Embryonic facial prominence (tissue), 1 donor: ENCODE data around the gene CFAP65.
A peak's percentile ranks its signal among the peaks of the same experiment; 100 is the strongest.

Experiments used
- DNase-seq: peaks from one replicate; pipeline ENCODE4 v3.0.0-alpha.2; 2016; ENCODE audit errors: extremely low spot score

The CFAP65 gene

DNA sequence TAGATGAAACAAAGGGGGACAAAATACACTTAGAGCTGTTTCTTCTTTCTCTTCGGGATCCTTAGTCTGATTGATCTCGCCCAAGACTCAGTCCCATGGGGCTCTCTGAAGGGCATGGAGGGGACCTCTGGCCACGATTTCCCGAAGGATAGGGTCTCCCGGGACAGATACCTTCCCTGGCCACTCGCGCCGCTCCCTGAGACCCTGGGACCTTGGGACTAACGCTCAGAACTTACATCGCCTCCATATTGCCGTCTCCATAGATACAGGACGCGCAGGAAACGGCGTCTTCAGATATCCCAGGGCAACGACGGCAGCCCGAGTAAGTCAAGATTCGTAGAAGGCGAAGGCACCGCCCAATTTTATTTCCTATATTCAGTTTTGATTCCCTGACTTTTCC, at the start of gene CFAP65:
CFAP65 (minus strand) TSS at position 265 of the 400 bp plus-strand sequence. CDS start 2,468 bp downstream, outside the sequence.
- DNase-seq, result no peak

GRCh38 chr2:219090436-219091299, 49.4 kb upstream of the CFAP65 start:
- DNase-seq, result no peak

DNA sequence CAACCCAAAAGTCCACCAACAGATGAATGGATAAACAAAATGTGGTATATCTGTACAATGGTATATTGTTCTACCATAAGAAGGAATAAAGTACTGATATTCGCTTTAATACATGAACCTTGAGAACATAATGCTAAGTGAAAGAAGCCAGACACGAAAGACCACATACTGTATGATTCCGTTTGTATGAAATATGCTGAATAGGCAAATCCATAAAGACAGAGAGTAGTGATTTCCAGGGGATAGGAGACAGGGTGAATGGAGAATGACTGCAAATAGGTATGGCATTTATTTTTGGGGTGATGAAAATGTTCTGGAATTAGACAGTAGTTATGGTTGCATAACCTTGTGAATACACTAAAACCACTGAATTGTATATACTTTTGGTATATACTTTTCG, 48.0 kb upstream of the CFAP65 start:
- no peak for DNase-seq

GRCh38 chr2:219087848-219088247, 46.5 kb upstream of the CFAP65 start:
- DNase-seq, result no peak

- no peak for DNase-seq
These were observed 46.0 kb upstream of the CFAP65 start for GRCh38 chr2:219087361-219087760.

DNA sequence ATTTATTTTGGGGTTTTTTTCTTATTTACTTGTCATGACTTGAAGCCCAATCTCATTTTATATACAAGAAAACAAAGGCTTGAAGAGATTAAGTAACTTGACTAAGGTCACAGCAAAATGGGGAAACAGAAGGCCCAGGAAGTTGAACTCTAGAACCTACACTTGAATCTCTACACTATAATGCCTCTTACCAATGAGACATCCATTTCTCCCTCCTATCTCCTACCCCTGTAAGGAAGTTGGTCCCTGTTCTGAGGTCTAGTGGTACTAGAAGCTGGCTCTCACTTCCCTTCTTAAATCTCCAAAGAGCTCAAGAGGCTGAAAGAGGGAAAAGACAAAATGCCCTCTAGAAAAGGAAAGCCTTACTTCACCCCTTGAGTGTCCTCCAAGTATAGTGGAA, 44.9 kb upstream of the CFAP65 start:
- no peak for DNase-seq

GRCh38 chr2:219084791-219085190, 43.5 kb upstream of the CFAP65 start:
- DNase-seq, result no peak

- DNase-seq, result no peak
These were observed 41.1 kb upstream of the CFAP65 start for GRCh38 chr2:219082332-219082958.

DNA sequence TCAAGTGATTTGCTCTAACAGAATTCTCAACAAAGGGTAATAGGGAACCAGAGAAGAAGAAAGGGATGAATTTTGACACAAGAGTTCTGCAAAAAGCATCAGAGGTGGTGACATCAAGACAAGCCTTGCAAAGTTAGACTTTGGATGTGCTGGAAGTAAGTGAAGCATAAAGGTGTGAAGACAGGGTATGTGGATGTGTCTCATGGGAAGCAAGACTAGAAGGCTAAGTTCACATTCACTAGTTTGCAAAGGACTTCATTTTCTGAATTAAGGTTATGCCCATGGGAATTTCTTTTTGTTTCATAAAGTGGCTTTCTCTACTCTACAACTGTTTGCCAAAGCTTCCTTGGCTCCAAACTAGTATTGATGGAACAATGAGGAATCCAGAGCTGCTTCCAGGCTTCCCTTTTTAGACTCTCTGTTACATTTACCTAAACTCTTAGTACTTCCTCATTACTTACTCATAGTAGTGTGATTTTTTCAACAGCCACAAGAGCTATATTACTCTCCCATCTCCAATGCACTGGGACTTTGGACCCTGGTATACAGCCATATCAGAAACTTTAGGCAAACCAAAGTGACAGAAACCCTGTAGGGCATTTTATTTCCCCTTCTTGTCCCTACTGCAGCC, 40.5 kb upstream of the CFAP65 start:
- no peak for DNase-seq

DNA sequence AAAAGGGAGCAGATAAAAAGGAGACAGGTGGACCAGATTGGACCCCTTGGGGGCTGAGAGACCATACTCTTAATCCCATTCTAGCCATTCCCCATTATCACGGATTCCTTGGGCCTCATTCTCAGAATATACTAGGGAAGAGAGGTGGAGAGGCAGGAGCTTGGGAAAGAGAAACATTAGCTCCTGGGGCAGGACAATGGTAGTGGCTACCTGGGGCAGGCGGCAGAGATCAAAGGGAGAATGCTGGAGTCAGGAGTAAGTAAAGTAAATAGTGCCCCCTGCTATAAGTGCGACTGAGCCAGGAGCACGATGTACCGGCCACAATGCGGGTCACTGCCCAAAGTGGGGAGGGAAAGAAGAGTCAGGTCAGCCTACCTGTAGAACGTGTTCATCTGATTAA, 39.8 kb upstream of the CFAP65 start:
- DNase-seq, result no peak

DNA sequence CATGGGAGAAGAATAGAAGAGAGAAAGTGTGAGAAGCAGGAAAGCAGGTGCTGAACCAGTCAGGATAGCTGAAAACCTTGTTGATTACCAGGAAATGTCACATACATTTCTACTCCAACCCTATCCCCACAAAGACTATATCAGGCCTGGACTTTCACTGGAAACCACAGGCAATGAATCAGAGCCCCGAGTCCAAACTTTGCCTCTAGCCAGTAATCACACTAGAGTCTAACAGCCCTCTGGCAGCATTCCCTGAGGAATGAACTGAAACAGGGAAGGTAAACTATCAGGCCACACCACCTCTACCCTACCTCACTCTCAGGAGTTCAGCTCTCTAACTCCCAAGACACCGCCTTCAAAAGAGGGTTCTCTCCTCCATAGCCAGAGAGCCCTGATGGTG, 38.1 kb upstream of the CFAP65 start:
- DNase-seq, result no peak

DNA sequence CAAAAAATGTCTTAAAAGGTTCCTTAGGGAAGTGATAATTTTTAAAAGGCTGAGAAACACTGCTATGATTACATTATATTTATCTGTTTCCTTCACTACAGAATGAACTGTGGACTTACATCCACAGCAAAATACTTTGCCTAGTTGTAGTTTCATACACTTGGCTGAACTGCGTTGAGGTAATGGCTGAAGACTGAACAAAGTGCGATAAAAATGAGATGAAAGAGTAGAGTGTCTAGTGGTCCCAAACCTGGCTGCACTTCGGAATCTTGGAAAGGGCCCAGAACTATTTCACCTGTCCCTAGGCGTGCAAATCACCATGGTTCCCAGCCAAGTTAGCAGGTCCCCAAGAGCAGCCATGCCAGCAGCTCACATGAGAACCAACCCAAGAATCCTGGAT, 37.6 kb upstream of the CFAP65 start:
- DNase-seq, result no peak

DNA sequence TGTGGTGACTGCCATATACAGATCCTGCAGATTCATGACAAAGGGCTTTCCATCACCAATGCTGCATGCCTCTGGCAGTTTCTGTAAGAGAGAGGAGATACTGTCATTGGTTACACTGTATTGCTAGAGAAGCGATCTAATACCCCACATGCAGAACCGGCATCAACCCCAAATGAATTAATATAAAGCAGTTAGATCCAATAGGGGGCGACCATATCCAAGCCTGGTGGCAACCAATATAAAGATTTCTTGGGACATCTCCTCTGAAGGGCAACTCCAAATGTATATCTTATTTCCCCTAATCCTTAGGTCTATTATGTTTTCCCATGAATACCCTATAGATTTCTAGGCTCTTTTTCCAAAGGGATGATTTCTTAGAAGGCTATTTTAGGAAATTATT, 36.8 kb upstream of the CFAP65 start:
- no peak for DNase-seq

DNA sequence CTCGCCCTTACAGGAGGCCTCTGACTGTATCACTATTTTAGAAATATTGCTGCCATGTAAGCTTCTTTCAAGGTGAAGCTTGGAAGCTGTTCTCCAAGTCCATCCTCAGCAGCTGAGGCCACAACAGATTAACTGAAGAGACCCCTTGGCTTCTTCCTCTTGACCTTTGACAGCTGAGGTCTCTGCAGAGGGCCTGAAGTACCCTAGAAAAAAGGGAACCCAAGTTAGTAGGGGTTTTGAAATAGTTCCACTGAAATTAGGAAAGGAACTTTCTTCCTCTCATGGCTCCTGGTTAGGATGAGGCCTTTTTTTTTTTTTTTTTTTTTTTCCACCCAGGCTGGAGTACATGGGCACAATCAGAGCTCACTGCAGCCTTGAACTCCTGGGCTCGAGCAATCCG, 34.9 kb upstream of the CFAP65 start:
- DNase-seq, result no peak

DNA sequence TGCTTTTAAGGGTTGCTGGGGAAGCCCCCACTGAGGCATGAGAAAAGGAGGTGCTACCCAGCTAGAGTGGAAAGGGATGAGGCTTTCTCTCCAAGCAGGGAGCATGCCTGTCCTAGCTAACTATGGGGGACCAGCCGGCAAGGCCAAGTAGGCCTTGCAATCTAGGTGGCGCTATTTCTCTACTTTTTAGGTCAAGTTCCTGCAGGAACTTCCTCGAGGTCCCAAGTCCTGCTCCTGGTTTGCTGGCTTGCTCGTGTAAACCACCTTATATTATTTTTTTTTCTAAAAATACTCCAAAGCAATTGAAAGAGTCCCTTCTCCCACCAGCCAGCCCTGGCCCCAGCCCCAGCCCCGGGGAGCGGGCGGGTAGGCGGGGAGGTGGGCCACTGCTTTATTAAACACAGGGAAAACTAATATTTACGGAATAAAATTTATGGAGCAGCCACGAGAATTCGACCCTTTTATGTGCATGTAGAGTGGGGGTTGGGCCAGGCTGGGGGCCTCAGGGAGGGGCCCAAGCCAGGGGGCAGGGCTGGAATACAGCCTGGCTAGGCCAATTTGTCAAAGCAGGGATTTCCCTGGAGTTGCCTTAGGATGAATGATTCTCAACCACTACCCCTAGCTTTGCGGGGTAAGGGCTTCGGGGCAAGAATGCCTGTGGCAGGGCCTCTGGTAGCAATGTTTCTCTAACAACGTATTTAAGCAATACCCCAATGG, 32.3 kb upstream of the CFAP65 start:
- DNase-seq, result peak; percentile 35

DNA sequence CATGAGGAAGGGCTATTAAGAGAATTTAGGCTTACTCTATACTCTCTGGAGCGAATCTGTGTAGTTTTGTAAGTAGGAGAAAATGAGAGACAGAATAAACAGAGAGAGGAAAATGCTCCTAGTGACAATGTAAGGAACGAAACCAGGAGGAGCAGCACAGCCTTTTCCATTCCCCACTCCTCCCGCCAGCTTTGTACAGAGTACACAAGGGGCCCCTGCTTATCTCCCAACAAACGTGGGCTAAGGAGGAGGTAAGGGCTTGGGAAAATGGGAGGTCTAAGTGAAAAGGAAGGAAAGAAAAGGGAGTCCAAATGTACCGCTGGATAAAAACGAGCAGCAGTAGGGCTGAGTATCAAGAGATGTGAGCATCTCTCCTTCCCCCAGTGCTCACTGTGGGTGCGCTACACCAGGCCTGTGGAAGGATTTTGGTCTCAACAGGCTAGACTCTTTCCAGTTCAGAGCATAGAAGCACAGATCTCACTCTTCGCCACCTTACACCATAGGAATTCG, 31.5 kb upstream of the CFAP65 start:
- DNase-seq, result no peak

GRCh38 chr2:219071131-219071816, 30.0 kb upstream of the CFAP65 start:
- no peak for DNase-seq

GRCh38 chr2:219065484-219065883, 24.2 kb upstream of the CFAP65 start:
- no peak for DNase-seq

DNA sequence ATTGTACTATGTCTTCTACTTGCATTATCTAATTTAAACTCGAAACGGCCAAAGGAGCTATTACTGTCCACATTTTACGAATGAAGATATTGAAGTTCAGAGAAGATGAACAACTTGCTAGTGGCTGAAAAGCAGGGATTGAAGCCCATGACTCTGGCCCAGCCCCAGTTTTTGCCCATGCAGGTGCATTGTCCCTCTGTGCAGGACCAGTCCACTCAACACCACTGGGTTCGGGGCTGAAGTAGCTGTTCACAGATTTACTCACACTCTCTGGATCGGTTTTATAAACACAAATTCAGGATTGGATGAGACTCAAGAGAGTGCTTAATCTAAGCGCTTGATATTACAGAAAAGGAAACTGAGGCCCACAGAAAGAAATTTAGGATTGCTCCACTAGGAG, 20.8 kb upstream of the CFAP65 start:
- no peak for DNase-seq

DNA sequence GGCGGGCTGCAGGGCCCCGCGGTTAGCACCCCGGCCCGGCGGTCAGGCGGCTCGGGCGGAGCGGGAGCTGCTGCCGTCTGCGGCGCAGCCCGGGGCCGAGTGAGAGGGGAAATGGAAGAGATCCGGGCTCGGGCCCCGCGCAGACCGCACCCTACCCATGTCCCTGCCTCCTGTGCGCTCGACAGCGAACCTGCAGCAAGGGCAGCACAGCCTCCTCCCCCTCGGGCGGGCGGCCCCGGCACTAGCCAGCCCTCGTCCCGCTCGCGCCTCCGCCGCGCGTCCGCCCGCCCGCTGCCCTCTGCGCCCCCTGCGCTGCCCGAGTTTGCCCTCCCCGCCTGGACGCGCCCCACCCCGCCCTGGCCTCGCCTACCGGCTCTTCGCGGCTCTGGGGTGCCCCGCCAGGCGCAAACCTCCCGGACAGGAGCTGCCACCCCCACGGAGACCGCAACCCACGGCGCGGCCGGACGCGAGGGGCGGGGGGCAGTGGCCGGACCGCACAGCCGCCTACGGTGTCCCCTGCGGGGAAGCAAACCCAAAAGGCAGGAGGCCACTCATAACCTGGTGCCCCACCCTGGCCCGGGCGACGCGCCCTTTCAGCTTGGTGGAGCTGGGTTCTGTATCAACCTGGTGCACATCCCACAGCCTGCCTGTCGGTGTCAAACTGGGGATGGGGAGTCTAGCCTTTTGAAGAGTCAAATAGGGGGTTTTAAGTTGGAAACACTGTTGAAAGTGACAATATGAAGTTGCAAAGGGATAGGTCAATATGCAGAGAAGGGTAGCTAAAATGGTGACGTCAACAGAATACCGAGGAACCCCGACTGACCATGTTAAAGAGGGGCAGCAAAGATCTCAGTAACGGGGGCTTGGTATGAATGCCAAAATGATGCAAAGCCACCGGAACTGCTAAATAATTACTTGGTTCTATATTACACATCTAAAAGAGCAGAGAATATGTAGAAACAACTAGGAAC, 19.8 kb upstream of the CFAP65 start, which contains the start of gene IHH:
IHH (minus strand) TSS at position 101 of the 971 bp plus-strand sequence. CDS start 454 bp downstream, outside the sequence.
- no peak for DNase-seq
